Activated naive CD8-positive, alpha-beta T cell treated with anti-CD3 and anti-CD28 coated beads, Interleukin-2, amount 50 U/mL, for 16 hours (primary cell): Measurements from ENCODE around the gene COL19A1.
"Not testable (repeated sequence)": the region's sequence is repeated elsewhere in the genome, so short reads cannot be mapped to it uniquely, and the experiment has no call there.

Experiments used
- DNase-seq: peaks from one replicate; pipeline ENCODE4 v3.0.0-alpha.2; 2020; ENCODE audit warnings: low read depth, low spot score

The COL19A1 gene

GRCh38 chr6:69900869-69901268 lies 34.5 kb downstream of the COL19A1 start:
- DNase-seq = no peak

- DNase-seq = no peak
Measured at GRCh38 chr6:69901361-69901760, 35.0 kb downstream of the COL19A1 start.

- no peak for DNase-seq
Measured at GRCh38 chr6:69907981-69908498, 41.7 kb downstream of the COL19A1 start.

GRCh38 chr6:69913361-69913760 lies 47.0 kb downstream of the COL19A1 start:
- no peak for DNase-seq

GRCh38 chr6:69914015-69914485 lies 47.7 kb downstream of the COL19A1 start:
- no peak for DNase-seq

GRCh38 chr6:69915346-69915745 lies 49.0 kb downstream of the COL19A1 start:
- no peak for DNase-seq

GRCh38 chr6:69917834-69918233 lies 51.5 kb downstream of the COL19A1 start:
- DNase-seq = no peak

- DNase-seq = no peak
Measured at GRCh38 chr6:69918813-69919475, 52.6 kb downstream of the COL19A1 start.

- not testable (repeated sequence) for DNase-seq
Measured at GRCh38 chr6:69921066-69921465, 54.7 kb downstream of the COL19A1 start.

GRCh38 chr6:69921611-69922010 lies 55.3 kb downstream of the COL19A1 start:
- DNase-seq = not testable (repeated sequence)

GRCh38 chr6:69926745-69927144 lies 60.4 kb downstream of the COL19A1 start:
- DNase-seq = no peak

GRCh38 chr6:69933239-69933638 lies 66.9 kb downstream of the COL19A1 start:
- DNase-seq = no peak

GRCh38 chr6:69935079-69935478 lies 68.7 kb downstream of the COL19A1 start:
- DNase-seq = no peak

- no peak for DNase-seq
Measured at GRCh38 chr6:69936674-69937363, 70.5 kb downstream of the COL19A1 start.

- DNase-seq = no peak
Measured at GRCh38 chr6:69937402-69938136, 71.2 kb downstream of the COL19A1 start.

GRCh38 chr6:69942485-69942884 lies 76.1 kb downstream of the COL19A1 start:
- no peak for DNase-seq

- no peak for DNase-seq
Measured at GRCh38 chr6:69945192-69945591, 78.8 kb downstream of the COL19A1 start.

GRCh38 chr6:69948479-69949114 lies 82.2 kb downstream of the COL19A1 start:
- DNase-seq = no peak

GRCh38 chr6:69953491-69953890 lies 87.1 kb downstream of the COL19A1 start:
- no peak for DNase-seq

GRCh38 chr6:69954733-69955132 lies 88.4 kb downstream of the COL19A1 start:
- DNase-seq = no peak

GRCh38 chr6:69957985-69958559 lies 91.7 kb downstream of the COL19A1 start:
- DNase-seq = no peak
